Dermis microvascular lymphatic vessel endothelial cell (primary cell): ENCODE measurements around the gene OR10A5. TPM values are rescaled to one million over a fixed set of nuclear protein-coding genes. Genes with fewer than 3 reads are reported as not detected.
"Not testable (repeated sequence)": the region's sequence is repeated elsewhere in the genome, so short reads cannot be mapped to it uniquely, and the experiment has no call there.

Source experiments
- DNase-seq, 2 donors: peaks; one replicate each; pipeline versions ENCODE4 v3.0.0 to v3.0.0-alpha.2; 2010; ENCODE audit warnings: low read depth in 2 of 2
- total RNA-seq: library from RNA; depleted of rRNA; stranded (reverse); fragments of >200 nt; gene quantifications from 2 replicates; pipeline ENCODE4 v1.2.1, GENCODE V29; 2014

Gene OR10A5
- total RNA-seq, 1 donor from 2014 or later: not detected

DNA sequence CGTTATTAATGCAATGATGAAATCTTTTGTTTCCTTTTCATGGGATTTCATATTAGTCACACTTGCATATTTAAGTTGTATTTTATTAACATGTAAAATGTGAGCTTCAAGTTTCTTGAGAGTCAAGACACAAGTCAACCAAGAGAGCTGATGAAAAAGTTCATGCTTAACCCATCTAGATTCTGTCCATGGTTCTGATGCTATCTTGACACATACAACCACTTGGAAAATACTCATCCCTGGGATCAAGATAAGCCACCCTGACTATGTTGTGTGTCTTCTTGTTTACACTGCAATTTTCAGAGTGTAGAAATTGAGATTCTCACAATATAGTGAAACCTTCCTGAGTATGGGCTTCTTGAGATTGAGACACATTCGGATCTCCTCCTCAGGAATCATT, 30.3 kb downstream of the OR10A5 start:
- no peak for DNase-seq

DNA sequence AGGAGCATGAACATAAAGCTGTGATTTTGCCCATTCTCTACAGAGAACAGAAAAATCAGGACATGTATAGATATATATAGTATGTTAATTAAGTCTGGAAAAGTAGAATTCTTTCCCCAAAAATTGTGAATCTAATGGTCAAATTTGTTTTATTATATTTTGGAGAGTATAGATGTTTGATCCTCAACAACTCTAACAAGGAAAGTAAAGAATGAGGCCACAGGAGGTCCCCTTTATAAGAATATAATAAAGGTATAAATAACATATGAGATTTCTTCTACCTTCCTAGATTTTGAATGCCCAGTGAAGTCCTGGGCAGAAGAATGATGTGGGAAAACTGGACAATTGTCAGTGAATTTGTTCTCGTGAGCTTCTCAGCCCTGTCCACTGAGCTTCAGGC, 30.8 kb downstream of the OR10A5 start, which contains the start of gene OR10A4:
Gene OR10A4, plus strand, starts transcription at position 301 of the 400 bp plus-strand sequence. Its CDS starts 23 bp downstream, at position 324.
- no peak for DNase-seq

DNA sequence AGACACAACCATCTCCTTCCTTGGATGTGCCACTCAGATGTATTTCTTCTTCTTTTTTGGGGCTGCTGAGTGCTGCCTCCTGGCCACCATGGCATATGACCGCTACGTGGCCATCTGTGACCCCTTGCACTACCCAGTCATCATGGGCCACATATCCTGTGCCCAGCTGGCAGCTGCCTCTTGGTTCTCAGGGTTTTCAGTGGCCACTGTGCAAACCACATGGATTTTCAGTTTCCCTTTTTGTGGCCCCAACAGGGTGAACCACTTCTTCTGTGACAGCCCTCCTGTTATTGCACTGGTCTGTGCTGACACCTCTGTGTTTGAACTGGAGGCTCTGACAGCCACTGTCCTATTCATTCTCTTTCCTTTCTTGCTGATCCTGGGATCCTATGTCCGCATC, 31.4 kb downstream of the OR10A5 start:
- DNase-seq: no peak

- no peak for DNase-seq
These were observed 37.3 kb downstream of the OR10A5 start for GRCh38 chr11:6882751-6883150.

DNA sequence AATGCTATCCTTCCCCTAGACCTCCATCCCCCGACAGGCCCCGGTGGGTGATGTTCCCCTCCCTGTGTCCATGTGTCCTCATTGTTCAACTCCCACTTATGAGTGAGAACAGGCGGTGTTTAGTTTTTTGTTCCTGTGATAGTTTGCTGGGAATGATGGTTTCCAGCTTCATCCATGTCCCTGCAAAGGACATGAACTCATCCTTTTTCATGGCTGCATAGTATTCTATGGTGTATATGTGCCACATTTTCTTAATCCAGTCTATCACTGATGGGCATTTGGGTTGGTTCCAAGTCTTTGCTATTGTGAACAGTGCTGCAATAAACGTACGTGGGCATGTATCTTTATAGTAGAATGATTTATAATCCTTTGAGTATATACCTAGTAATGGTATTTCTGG, 42.2 kb downstream of the OR10A5 start:
- DNase-seq: not testable (repeated sequence)

GRCh38 chr11:6888830-6889229, 43.3 kb downstream of the OR10A5 start:
- no peak for DNase-seq

DNA sequence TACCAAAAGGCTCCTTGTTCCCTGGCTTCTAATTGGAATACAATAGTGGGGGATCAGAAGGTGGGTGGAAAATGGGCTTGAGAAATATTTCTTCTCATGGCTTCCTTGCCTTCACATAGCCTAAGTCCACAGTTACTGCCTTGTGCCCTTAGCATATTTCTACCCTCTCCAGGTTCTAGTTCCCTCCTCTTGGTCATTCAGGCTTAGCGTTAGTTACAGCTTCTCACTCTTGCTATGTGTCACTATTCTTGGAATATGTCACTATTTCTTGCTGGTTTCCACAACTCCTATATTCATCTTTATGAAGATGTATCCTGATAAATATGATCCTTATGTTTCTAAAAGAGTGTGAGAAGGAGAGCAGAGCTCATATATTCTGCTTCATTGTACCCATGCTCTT, 44.4 kb downstream of the OR10A5 start:
- no peak for DNase-seq

DNA sequence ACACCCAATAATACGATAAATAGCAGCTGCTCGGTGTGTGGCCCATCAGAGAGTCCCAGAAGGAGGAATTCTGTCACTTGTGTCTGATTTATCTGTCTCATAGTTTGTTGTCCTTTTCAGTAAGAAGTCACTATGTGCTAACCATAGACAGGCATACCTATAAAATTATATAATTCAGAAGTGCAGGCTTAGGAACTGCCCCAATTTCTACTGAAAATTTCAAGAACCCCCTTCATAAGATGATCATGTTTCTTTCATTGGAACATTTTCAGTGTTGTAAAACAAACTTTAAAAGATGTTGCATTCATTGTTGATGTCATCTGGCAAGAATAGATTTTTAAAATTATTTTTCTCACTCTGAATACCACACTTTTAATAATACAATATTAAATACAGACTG, 46.9 kb downstream of the OR10A5 start, which contains the start of gene OR2D2:
Gene OR2D2, minus strand, starts transcription at position 101 of the 400 bp plus-strand sequence. Its CDS starts 0 bp downstream, at position 101.
- no peak for DNase-seq

DNA sequence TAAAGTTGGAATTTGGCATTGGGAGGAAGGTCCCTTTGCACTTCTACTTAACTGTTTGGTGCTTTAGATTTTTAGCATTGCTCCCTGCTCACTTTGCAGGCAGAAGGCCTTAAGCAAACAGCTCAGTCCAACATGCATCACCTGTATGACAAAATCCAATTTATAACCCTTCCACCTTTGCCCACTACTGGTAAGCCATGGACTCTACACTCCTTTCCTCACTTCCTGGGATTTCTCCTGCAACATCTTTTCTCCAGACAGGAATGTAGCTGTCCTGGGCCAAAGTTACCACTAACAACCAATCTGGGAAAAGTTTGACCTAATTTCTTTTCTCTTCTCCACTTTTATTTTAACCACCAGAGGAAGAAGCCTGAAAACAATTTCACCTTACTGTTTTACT, 48.6 kb downstream of the OR10A5 start:
- no peak for DNase-seq

GRCh38 chr11:6895010-6895409, 49.5 kb downstream of the OR10A5 start:
- DNase-seq: no peak

Other genes with a start within 250 kb of the OR10A5 start
- 8.1 and 9.2 TPM in 2 replicates for gene RRP8, start 242.1 kb upstream of the OR10A5 start, total RNA-seq
- gene ILK, start 241.9 kb upstream of the OR10A5 start, total RNA-seq: 111 and 145 TPM in 2 replicates
- 25.2 and 28.6 TPM in 2 replicates for gene TAF10, start 233.5 kb upstream of the OR10A5 start, total RNA-seq
- 46.2 and 154 TPM in 2 replicates for gene TPP1, start 226.3 kb upstream of the OR10A5 start, total RNA-seq
- 21.4 and 54.1 TPM in 2 replicates for gene DCHS1, start 189.9 kb upstream of the OR10A5 start, total RNA-seq
- 40.6 and 51.2 TPM in 2 replicates for gene MRPL17, start 162.3 kb upstream of the OR10A5 start, total RNA-seq
- gene OR2AG2, start 73.7 kb upstream of the OR10A5 start, total RNA-seq: under 0.01 TPM in 2 replicates
- not detected in 2 replicates for gene OR2AG1, start 62.7 kb upstream of the OR10A5 start, total RNA-seq
- gene OR6A2, start 46.0 kb upstream of the OR10A5 start, total RNA-seq: under 0.01 and 0.25 TPM in 2 replicates
- not detected in 2 replicates for gene OR10A2, start 17.4 kb downstream of the OR10A5 start, total RNA-seq
- not detected in 2 replicates for gene OR10A4, start 30.9 kb downstream of the OR10A5 start, total RNA-seq
- 0.13 and 0.25 TPM in 2 replicates for gene OR2D2, start 46.8 kb downstream of the OR10A5 start, total RNA-seq
- not detected in 2 replicates for gene OR2D3, start 75.3 kb downstream of the OR10A5 start, total RNA-seq
- gene ZNF215, start 80.7 kb downstream of the OR10A5 start, total RNA-seq: 1.3 TPM in 2 replicates
- gene ZNF214, start 174.7 kb downstream of the OR10A5 start, total RNA-seq: 0.38 and 0.77 TPM in 2 replicates
- under 0.01 TPM in 2 replicates for gene NLRP14, start 174.8 kb downstream of the OR10A5 start, total RNA-seq
- gene RBMXL2, start 243.3 kb downstream of the OR10A5 start, total RNA-seq: not detected in 2 replicates